SU-DHL-6 (cell line): ENCODE results near the gene AMMECR1L.
"Not testable (repeated sequence)": the region's sequence is repeated elsewhere in the genome, so short reads cannot be mapped to it uniquely, and the experiment has no call there.

ENCODE experiments used
- CTCF ChIP-seq: fragments of 200-600 bp; sonication (generic); IDR thresholded peaks from one replicate; pipeline ENCODE4 v1.5.1; 2017; ENCODE audit warnings: antibody characterized with exemption, mild to moderate bottlenecking, low read length, moderate library complexity; ENCODE audit not compliant: insufficient read depth, poor library complexity, severe bottlenecking
- EZH2phosphoT487 ChIP-seq: fragments of 200-600 bp; sonication (generic), shearing (Covaris generic); conservative IDR thresholded peaks from 2 replicates; pipeline ENCODE4 v1.6.1; 2018; ENCODE audit warnings: mild to moderate bottlenecking, antibody characterized with exemption, low read length, moderate library complexity, mixed read lengths

- TF ChIP-seq CTCF, EZH2phosphoT487: not testable (repeated sequence)
Measured at GRCh38 chr2:127890756-127891155, 5.0 kb upstream of the AMMECR1L start.
